Hematopoietic multipotent progenitor cell treated with erythropoietin and hydrocortisone succinate and interleukin-3 and kit ligand, for 6 days (in vitro differentiated cells): Measurements from ENCODE around the gene COL25A1.

Source experiments
- DNase-seq: peaks from one replicate; pipeline ENCODE4 v3.0.0-alpha.2; 2015

Gene COL25A1

DNA sequence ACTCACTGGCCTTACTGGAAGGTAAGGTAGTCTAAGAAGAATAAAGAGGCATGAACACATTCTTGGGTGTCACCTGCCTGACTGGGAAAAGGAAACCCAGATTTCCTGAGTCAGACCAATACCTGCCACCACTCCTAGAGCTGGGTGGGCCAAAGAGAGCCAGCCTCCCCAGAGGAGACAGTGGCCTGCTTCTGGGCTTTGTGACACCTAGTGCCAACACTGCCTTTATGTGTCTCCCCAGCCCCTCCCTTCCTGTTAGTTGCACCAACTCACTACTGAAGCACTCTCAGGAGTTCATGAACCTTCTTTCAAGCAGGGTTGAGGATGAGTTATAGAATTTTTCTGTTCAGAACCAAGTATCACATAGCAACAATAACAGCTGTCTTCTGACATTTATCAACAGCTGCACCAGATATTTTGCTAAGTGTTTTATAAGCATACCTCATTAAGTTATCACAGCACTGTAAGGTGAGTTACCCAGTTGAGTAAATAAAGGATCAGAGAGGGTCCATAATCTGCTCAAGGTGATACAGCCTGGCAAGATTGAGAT lies 462.0 kb downstream of the COL25A1 start:
- no peak for DNase-seq

DNA sequence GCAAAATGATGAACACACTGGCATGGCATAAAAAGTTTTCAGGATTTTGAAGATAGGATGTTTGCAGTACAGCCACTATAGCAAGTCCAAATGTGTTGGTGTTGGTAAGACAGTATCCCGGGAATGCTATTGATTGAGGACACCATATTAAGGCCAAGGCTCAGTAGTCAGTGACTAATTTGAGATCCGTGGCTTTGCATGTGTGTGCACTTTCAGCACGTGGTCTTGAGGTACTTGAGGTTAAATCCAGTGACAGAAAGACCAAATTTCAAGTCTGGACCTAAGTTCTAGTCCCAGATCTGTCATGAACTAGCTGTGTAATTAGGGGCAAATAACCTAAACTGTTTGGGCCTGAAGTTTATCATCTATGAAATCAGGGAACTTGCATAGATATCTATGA lies 463.1 kb downstream of the COL25A1 start:
- DNase-seq, result no peak

DNA sequence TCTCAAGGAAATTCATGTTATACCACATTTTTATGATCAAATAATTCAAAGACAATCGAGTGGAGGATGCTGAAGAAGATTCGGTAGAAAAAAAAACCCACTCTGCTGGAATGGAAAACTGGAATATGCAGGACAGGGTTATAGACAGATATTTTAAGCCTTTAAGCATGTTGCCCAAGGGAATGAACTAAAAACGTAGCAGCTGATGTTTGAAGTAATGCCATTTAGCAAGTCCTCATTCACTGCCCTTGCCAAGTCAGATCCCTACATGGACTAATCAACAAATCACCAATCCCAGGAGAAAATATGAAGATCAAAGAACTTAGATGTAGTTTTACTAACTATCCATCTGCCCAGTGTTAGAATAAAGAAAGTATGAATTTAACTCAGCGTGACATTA lies 464.0 kb downstream of the COL25A1 start:
- no peak for DNase-seq

DNA sequence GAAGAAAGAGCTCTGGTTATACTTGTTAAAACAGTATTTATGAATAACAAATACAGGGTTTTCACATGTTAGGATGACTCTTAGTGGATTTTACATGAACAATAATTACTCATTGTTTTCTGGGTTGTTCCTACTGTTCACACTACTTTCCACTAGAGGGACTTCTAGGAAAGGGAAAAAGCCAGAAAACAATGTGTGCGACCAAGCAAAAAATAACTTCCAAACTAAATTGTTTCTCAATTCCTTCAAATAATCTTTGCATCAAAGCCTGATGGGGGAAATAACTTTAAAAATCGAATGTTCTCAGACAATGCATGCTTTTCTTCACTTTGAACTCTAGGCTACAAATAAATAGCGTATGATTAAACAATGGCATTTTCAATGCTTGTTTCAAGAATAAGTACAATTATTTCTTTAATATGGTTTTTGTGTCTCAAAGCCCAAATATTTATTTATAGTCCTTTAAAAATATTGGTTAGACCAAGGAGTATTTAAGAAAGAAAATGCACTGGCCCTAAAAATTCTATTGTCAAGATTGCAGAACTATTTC lies 467.5 kb downstream of the COL25A1 start:
- DNase-seq, result peak; percentile 73

DNA sequence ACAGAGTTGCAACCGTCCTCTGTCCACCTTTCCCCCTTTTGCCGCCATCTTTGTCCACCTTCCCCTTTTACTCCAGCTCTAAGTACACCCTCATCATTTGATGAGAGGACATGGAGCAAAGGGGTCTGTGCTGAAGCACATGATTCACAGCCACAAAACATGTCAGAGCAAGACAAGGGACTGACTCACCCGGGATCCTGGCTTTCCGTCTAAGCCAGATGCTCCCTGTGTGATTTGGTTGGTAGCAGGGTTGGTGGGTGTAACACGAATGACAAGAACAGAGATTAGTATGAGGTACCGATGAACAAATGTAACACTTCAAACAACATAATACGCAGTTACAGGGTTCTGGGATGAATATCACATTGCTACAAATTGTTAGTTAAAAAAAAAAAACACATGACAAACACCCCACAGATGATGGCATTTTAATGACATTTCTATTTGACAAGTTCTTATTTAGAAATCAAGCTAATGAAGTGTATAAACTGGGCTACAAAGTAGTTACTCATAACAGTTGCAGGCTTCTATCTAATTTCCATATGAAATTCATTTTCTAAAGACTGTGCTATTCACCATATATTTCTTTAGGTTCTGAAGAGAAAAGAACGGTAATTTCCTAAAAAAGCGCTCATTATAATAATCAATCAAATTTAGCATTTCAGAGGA lies 468.2 kb downstream of the COL25A1 start:
- no peak for DNase-seq

DNA sequence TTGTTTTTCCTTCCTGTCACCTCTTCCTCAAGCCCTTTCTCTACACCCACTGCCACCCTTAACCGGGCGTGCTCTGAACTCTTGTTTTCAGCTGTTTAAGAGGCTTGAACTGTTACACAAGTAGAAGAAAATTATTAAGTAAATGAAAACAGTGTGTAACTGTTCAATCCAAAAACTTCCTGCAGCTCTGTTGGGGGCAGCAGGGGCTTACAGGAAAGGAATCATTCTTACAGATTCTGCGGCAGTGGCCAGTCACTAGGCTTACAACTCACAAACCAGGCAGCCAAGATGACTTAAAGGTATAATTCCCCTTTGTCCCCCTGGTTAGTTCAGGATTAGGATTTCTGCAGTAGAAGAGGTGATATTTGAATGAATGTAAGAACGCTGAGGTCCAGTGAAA lies 469.4 kb downstream of the COL25A1 start:
- DNase-seq, result no peak

DNA sequence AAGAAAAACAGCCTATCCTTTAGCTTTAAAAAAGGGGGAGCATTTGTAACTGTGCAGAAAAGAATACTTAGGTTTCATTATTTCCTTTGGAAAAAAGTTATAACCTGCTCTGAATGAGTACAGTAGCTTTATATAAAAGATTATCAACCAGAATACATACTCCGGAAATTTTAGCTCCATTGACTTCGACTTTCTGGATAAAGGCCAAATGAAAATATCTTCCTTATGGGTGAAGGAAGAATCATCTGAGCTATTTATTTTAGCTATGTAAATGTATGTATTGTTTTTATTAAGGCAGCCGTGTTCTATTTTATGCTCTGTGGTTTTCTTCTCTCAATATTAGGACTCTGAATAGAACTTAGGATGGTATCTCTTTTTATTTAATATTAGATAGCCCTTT lies 470.6 kb downstream of the COL25A1 start:
- DNase-seq, result no peak

DNA sequence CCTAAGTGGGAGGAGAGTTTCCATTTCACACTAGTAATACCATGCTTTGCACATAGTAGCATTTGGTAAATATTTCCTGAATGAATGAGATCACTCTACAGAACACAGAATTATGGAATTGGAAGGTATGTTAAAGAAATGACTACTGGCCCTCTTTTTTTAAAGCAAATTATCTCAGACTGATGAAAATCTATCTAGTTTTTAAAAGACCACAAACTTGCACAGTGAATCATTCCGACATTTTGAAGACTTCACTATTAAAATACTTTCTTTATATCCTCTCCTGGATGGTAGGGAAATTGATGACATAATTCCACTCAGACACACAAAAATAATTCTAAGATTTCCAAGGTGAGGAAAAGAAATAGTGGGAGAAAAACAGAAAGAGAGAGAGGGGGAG lies 471.2 kb downstream of the COL25A1 start:
- DNase-seq, result no peak

DNA sequence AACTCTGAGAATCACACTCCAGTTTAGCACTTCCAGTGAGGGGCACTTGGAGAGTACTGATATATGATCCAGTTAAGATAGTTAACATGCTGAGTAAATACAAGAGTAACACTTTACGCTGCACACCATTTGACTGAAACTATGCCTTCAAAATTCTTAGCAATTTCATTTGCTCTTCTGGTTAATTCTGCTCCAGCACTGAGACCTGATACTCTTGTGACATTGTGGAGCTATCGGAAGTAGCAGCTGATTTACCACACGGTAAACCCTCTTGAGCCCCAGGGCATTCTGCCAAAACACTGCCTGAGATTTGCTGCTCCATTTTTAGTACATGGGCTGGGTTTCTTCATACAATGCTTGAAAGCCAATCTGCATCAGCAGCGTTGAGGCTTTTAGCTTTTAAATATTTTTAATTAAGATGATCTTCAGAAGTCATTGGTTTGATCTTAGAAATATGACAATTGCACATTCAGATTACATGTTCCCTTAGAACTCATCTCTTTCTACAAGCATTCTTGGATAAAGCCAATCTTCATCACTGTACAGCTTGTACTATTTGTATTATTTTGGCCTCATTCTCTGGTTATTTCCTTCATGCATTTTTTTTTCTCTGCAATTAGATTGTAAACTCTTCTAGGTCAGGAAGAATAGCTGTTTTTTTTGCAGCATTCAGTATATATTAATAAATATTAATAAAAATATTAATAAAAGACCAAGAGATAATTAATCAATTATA lies 471.8 kb downstream of the COL25A1 start:
- DNase-seq, result peak; percentile 49

DNA sequence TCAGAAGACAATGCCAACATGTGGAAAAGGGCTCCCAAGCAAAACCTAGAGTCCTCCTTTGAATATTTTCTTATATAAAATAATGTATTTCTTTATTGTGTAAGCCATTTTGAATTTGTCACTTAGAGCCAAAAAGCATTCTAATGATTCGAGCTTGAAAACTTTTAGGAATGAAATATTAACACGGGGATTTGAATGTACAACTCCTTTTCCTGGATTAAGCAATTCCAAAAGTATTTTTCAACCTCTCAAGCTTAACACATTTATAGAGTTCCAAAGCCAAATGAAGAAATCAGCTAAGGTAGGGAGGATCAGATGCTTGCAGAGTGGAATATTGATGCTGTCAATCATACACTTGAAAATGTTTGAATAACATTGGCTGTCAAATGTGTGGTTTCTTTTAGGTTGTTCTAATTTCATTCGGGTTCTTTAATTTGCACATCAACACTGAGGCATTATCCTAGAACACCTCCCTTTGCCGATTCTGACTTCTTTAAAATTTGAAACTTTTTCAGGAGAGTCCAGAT lies 472.4 kb downstream of the COL25A1 start:
- no peak for DNase-seq

DNA sequence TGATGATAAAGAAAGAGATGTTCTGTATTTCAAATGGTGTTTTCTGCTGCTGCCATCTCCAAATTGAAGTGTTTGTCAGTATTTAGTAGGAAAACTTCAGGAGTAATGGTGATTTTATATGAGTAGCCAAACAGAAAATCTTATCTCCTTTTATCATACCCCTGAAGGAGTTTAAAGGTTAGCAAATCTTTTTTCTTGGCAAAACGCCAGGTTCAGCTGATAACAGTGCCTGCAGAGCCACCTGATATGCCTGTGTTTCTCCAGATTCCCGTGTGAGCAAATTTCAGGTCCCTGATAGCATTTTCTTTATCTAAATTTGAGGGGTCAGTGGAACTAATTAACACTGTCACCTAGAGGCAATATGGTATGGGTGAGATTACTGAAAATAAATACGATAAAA lies 473.8 kb downstream of the COL25A1 start:
- DNase-seq, result peak; percentile 4

DNA sequence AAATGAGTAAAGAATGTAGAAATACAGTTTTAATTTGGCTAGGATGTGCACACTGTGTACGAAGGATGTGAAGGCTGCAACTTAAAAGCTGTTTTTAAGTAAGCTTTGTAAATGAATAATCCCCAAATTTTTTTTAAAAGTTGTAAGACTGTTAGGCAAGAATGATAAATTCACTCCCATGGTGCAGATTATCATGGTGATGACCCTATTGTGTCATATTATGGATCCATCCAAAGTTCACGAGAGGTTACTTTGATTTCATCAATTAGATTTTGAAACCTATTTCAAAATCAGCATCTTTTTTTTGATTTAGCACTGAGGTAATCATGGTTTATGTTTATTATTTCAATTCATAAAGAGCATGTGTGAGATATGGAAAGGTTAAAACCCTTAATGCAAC lies 476.7 kb downstream of the COL25A1 start:
- DNase-seq, result no peak

DNA sequence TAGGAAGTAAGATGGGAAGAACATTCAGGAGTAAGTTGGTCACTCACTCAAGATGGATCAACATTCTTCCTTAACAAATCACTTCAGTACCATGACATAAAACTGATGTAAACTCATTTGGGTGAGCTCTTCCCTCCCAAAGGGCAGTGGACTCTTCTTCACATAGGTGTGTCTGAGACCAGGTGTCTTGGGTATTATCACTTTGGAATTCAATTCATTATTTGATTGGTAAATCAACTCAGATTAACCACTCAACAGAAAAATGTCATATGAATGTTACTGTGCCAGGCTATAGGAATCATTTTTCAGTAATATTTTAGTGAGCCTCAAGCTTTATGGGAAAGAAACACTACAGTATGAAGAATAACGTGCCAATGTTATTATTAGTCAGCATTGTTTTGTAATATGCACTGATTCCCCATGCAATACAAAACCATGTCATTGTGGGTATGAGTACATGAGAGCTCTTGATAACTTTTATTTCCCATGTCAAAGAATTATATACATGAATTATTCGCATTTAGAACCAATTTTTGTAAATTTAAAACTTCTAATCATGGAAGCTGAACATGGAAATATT lies 481.0 kb downstream of the COL25A1 start:
- no peak for DNase-seq

DNA sequence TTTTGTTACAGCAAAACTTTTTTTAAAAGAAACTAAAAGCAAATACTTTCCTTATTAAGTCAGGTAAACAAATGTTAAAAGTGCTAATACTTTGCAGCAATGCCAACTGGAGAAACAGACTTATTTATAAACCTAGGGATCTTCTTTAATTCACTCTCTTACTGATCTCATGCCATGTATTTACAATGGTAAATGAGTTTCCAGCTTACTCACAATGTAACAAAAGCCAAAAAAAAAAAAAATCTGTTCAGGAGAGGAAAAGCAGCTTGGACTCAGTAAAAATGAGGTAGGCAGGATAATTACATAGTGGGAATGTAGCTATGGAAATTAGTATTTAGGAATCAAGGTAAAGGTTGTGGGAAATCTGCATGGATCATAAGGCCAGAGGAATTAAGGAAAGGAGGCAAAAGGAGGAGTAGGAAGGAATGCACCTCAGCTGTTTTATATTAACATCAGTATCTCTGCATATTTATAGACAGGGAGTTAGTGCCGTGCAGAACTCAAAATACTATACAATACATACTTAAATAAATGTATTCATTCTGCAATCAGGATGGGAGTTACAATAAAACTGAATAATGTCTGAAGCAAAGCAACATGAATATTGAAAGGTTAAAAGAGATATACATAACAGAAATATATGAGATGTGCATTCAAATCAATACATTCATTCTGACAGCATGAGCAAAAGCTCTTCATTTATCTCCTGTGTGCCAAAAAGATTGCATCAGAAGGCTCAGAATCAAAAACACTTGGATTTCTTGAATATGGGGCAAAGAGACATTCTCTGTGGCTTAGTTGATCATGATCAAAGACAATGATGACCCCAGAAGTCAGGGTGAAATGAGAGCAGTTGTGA lies 481.7 kb downstream of the COL25A1 start:
- no peak for DNase-seq

DNA sequence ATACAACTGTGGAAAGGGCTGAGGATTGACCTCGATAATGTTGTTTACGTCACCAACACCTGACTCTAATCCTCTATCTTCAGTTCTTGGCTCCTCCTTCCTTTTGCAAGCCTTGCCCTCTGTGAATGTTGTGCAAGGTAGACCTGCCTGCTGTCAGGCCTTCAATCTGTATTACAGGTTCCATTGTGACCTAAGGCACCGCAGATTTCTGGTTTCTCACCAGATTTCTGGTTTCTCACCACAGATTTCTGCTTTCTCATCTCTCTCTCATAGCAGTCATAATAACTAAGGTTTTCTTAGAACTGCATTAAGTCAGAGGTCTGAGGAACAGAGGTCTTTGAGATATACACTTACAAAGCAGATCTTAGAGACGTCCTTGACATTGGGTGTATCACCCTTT lies 488.1 kb downstream of the COL25A1 start:
- no peak for DNase-seq

DNA sequence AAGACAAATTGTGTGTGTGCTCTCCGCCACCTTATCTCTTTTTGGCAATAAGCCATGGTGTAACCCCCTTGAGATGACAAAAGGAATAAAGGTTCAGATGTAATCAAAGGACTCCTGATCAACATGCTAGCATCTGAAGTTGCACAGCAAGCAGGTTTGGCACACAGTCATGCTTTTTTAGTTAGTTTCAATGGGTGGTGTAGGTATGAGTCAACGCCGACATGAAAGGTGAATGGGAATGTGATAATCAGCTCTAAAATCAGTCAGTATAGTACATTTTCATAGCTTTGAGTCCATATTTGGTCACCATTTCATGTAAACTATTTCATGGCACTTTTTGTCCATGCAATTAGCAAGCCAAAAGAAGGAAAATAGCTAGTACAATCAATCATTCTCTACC lies 489.2 kb downstream of the COL25A1 start:
- no peak for DNase-seq

DNA sequence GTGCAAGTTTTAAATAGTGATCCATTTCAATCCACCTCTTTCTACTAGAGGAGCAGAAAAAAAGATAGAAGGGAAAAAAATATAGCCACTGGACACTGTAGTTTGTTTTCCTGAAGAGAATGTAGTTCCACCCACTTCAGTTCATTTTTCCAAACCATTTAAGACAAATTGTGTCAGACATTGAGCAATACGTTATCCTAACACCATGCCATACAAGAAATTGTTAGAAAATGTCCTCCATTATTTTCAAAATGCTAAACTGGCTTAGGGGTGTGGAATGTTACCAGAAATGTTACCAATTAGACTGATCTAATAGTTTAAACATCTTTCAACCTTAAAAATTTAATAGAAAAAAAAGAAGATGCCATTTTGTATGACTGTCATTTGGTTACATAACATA lies 491.0 kb downstream of the COL25A1 start:
- no peak for DNase-seq

DNA sequence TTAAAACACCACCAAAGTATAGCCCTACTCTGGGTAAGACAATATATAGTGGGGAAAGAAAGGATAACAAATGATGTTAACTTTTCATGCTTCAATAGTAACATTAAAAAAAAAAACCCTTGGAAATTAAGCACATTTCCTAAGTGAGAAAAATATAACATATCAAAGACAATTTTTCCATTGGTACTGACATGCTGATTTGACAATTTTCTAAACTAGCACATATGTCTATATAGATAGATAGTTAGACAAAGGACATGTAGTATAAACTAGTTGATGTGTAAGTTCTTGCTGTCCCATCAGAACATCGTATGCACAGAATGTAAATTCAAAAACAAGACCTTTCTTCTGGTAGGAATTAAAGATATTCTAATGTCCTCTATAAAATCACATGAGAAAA lies 492.4 kb downstream of the COL25A1 start:
- DNase-seq, result no peak

DNA sequence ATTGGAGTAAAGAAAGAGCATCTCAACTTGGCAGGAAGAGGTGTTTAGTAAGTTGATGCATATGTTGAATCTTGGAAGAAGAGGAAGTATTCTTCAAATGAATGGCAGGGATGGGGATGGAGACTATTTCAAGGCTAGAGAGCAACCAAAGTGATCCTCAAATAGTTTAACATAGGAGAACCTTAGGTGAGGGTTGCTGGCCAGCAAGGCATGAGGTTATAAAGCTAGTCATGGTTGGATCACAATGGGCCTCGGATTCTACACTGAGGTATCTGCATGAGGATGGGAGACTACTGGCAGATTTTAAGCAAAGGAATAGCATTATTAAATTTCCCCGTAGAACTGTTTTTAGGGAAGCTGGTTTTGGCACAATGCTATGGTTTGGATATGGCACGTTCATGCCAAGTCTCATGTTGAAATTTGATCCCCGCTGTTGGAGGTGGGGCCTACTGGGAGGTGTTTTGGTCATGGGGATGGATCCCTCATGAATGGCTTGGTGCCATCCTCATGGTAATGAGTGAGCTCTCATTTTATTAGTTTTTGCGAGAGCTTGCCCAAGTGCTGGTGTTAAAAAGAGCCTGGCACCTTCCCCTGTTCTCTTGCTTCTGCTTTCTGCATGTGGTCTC lies 497.7 kb downstream of the COL25A1 start:
- DNase-seq, result no peak

DNA sequence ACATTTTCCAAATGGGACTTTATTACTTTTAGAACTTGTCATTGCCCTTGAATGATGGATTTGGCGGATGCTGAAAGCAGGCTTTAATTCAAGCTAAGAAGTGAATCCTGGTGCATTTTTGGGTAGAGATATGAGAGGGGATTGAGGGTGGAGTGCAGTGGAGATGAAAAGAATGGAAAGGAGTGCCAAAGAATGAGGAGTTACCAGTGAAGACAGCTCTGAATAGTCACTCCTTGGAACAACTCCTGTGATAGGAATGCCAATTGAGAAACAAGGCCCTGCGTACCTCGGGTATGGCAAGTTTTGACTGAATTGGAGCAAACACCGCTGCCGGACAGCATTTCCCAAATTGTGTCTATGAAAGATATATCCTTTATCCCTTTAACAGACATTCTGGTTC lies 503.2 kb downstream of the COL25A1 start:
- no peak for DNase-seq

DNA sequence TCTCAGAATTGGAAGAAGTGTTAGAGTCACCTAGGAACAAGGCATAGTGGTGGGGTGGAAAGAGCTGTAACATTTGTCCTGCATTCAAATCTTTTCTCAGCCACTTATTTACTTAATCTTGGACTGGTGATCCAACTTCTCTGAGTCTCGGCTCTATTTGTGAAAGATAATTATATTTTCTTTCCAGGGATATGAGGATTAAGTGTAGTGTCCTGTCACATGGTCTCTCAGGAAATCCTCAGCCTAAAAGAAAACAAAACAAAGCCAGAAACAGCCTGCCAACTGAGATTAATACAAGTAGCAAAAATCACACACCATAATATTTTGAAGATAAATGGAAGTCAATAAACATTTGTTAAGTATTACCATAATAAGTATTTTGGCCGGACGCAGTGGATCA lies 506.3 kb downstream of the COL25A1 start:
- no peak for DNase-seq

DNA sequence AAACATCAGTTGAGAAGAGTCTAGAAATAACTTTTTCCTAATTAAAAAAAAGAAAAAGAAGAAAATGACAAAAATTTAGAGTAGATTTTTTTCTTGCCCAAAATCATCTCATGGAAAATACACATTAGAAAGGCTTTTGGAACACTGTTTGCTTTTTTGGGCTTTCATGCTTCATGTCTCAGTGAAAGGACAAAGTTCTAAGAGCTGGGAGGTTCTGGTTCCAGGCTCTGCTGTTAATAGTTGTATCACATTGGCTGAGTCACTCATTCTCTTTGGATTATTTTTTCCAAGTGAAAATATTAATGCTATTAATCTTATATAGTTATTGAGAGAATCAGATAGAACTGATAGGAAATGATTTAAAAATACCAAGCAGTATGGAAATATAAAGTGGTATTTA lies 506.7 kb downstream of the COL25A1 start:
- DNase-seq, result no peak
